CD4-positive, alpha-beta T cell treated with Interleukin-4 for 1 hour (primary cell): ENCODE data around the gene DECR2.
"Not testable (repeated sequence)": the region's sequence is repeated elsewhere in the genome, so short reads cannot be mapped to it uniquely, and the experiment has no call there.

Experiments
- DNase-seq, 2 donors: peaks; one replicate each; pipeline ENCODE4 v3.0.0-alpha.2; 2020 to 2022

The DECR2 gene

DNA sequence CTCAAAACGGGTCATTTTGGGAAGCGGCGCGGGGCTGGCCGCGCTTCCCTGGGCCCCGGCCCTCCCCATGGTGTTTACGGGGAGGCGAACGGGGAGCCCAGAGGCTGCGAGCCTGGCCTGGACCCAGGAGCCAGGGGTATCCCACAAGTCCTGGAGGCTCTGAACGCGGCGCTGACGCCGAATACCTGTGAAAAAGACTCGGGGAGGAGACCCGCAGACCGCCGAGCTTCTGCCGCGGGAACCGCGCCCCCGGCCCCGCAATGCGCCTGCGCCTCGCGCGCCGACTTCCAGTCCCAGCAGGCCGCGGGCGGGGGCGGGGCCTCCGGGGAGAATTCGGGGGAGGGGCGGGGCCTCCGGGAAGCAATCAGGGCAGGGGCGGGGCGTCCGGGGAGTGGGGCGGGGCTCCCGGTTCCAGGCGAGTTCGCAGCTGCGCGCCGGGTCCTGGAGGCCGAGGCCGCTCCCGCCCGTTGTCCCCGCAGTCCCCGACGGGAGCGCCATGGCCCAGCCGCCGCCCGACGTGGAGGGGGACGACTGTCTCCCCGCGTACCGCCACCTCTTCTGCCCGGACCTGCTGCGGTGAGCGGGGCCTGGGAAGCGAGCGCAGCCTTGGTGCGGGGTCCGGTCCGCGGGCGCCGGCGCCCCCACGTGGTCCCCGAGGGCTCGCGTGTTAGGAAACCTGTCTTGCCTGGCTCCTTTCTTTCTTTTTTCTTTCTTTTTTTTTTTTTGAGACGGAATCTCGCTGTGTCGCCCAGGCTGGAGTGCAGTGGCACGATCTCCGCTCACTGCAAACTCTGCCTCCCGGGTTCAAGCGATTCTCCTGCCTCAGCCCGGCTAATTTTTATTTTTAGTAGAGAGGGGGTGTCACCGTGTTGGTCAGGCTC, at the start of gene DECR2:
Gene DECR2, plus strand, starts transcription at position 418 of the 881 bp plus-strand sequence. Its CDS starts 79 bp downstream, at position 497.
- peak; percentile 95 to 97 for DNase-seq

GRCh38 chr16:352547-353403, 48.9 kb upstream of the DECR2 start, which contains the start of gene AXIN1:
Gene AXIN1, minus strand, starts transcription at chr16:352723. Its CDS starts 5,698 bp downstream, at chr16:347025.
- DNase-seq, result peak; percentile 99 to 100

DNA sequence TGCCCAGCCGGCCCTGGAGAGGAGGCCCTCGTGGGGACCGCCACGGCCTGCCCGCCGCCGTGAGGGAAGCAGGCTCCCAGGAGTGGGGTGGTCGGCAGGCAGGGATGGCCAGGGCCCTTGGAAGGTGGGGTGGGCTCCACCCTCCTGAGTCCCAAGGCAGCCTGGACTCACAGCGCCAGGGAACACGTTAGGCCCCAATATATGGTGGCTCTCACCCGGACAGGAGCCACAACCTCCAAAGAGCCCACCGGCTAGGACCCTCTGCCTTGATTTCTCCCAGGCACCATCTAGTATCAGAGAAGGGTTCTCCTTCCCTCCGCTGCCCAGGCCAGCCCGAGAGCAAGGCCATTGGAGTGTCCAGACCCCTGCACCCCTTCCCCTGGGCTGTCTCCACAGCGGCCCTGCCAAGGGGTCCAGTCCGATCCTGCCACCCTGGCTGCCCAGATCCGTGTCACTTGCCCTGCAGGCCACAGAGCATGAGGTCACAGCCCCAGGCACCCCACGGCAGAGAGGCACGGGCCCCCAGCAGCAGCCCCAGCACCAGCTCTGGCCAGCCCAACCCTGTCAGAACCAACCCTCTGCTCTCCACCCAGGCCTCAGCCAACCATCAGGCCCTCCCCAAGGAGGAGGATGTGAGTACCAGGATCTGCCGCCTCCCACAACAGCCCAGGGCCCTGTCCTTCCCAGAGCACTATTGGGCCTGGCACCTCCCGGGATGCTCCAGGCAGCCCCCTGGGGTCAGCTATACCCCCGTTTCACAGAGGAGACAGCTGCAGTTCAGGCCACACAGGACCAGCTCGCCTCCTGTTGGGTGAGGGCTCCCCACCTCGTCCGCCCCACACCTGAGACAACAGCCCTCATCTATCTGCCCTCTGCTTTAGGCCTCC, 48.0 kb upstream of the DECR2 start:
- DNase-seq, result no peak

- no peak for DNase-seq
Observed at GRCh38 chr16:354291-354881, 47.3 kb upstream of the DECR2 start.

DNA sequence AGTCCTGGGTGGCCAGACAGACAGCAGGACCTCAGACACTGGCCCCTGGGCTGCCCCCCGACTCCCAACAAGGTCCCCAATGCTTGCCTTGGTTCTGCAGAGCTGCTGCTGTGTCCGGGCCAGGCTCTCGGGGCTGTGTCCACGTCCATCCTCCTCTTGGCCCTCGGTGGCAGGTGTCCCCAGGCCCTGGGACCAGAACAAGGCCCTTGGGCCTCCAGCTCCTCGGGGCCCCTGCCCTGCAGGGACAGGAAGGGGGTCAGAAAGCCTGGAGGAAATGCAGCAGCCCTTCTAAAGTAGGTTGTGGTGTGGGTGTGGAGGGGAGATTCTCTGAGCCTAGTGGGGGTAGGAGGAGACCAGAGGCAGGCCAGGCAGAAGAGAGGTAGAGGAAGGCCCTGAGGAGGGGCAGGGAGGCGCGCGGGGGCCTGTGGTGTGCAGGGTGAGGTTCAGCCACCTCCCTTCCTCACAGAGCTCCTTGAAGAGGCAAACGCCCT, 46.7 kb upstream of the DECR2 start:
- DNase-seq, result peak; percentile 63 to 76

DNA sequence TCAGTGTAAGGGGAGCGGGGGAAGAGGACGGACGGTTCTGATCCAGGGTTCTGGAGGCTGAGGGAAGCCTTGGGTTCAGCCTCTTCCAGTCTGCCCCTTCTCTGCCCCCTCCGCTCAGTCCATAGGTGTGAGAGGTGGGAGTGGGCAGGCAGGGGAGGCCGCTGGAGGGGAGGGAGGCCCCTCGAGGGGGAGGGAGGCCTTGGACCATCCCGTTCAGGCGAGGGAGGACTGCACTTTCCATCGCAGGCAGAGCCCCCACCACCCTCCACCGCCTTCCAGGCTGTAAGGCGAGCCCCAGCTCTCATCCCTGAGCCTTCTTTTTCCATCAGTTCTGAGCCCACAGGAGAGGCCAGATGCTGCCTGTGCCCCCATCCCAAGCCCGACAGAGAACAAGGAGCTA, 44.9 kb upstream of the DECR2 start:
- DNase-seq, result no peak

DNA sequence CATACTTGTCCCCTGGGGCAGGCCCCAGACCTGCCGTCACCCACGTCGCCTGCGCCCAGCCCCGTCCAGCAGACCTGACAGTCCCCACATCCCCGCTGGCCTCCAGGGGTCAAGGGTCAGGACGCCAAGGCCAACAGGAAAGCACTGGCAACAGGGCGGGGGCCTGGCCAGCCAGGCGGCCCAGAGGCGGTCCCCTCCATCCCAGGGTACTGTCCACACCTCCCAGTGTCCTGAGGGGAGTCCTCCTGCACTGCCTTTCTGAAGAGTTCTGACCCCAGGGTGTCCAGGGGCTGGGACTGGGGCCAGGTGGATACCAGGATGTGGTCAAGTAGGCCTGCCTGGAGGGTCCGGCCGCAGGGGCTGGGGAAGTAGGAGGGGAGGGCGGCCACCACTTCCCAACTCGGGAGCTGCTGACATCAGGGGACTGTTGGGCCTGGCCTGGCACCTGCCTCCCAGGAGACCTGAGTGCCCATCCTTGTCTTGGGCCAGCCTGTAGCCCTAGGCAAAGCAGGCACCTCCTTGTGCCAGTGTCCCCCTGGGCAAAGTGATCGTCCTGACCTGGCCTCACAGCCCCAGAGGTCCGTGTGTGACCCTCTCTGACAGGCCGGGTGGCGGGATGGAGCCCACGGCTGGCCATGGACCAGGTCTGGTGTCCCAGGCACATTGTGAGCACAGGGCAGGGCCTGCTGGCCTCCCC, 42.5 kb upstream of the DECR2 start:
- DNase-seq, result no peak

- no peak for DNase-seq
Observed at GRCh38 chr16:359871-360697, 41.6 kb upstream of the DECR2 start.

- no peak for DNase-seq
Observed at GRCh38 chr16:360698-361336, 40.9 kb upstream of the DECR2 start.

DNA sequence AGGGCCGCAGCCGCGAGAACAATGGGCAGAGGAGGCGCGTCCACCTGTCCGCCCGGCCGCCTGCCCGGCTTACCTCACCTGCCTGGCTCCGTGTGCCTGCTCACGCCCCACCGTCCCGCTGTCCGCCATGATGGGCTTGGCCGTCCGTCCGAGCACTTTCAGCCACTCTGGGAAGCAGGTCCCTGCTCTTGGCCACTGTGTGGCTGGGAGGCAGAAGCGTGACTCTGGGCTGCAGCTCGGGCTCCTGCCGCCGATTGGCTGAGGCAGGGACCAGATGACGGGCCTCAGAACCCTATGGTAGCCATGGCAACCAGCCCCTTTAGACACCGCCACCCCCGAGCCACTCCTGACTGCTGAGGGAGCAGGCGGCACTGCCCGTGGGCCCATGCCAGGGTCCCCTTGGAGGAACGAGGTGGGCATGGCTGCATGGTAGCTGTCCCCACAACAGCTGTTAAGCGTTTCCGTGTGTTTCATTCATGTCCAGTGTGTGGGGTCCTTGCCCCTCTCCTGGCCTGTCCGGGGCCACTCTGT, 40.3 kb upstream of the DECR2 start:
- DNase-seq, result no peak

GRCh38 chr16:361872-362701, 39.6 kb upstream of the DECR2 start:
- DNase-seq, result peak; percentile 79

- not testable (repeated sequence) for DNase-seq
Observed at GRCh38 chr16:362702-362999, 39.0 kb upstream of the DECR2 start.

DNA sequence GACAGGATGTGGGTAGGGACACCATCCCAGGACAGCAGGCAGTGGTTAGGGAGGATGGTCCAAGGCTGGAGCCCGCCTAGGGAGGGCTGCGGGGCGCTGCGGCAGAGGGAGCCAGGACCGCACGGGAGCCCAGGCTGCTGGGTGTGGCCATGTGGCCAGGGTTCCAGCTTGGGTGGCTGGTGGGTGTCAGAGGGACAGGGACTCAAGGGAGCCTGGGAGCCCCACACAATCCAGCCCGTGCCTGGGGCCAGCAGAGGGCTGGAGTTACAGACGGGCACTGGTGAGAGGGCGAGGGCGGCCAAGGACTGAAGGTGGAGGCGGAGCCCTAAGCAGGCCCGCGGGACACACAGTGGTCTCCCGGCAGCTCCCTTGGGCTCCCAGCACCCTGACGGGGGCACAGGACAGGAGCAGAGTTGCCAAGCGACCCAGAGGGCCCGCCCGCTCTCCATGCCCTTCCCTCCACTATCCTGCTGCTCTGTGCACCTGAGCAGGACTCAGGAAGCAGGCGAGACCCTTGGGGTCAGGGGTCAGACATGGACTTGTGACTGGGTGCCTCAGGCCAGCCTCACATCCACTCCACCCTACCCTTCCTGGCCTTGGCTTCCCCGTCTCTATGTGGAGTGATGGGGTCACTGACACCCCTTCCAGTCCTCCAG, 38.4 kb upstream of the DECR2 start:
- no peak for DNase-seq

GRCh38 chr16:363766-364490, 37.8 kb upstream of the DECR2 start:
- DNase-seq, result no peak

- no peak for DNase-seq
Observed at GRCh38 chr16:364595-365491, 36.8 kb upstream of the DECR2 start.

- DNase-seq, result no peak
Observed at GRCh38 chr16:366476-366875, 35.2 kb upstream of the DECR2 start.
